Central memory CD4-positive, alpha-beta T cell (primary cell): ENCODE results near the gene SLC39A11.
"Not testable (repeated sequence)": the region's sequence is repeated elsewhere in the genome, so short reads cannot be mapped to it uniquely, and the experiment has no call there.

Source experiments
- DNase-seq: peaks from one replicate; pipeline ENCODE4 v3.0.0; 2022

The SLC39A11 gene

DNA sequence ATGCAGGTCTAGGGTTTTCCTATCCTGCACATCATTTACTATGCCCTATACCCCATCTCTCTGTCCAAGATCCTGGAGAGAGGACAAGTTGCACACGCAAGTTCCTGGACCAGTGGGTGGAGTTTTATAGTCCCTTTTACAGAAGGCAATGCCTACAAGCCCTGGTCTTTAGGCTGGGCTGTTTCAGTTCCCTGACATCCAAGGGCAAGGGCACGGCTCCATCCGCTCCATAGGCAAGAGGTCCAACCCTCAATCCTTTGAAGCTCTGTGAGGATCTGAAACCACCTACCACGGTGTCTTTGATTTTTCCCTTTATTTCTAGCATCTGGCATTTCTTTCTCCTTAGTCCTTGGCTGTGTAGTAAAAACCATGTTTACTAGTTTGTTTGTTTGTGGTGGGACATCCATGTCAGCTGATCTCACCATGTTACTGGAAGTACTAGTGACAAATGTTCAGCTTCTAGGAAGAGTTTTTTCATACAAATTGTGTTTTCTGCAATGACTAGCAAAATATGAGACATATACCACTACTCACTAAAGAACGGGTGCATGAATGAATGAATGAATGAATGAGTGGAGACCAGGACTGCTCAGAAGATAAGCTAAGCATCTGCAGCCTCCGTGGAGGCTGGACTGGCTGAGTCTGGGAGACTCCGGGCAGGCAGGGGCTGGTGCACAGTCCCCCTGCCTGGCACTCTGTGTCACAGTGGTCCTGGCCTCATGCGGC lies 359.4 kb downstream of the SLC39A11 start:
- DNase-seq, result no peak

- DNase-seq, result no peak
Observed at GRCh38 chr17:72730077-72730476, 362.4 kb downstream of the SLC39A11 start.

GRCh38 chr17:72726936-72727335 lies 365.6 kb downstream of the SLC39A11 start:
- peak; percentile 44 for DNase-seq

GRCh38 chr17:72725433-72726068 lies 366.9 kb downstream of the SLC39A11 start:
- peak; percentile 8 for DNase-seq

DNA sequence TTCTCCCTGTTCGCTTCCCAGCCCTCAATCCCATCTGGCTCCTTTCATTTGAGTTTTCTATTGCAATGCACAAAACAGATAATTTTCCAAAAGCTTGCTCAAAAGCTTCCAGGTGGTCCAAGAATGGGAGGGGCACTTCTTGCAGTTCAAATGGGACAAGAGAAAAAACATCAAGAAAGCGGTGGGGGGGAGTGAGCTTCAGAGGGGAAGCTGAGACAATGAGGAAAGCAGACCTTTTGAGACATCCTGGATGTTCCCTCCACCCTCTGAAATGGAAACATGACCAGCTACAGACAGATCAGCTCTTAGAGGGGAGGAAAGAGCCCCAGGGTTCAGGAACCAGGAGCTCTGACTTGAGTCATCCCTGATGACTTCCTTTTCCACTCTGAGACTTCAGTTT lies 368.2 kb downstream of the SLC39A11 start:
- DNase-seq, result no peak

DNA sequence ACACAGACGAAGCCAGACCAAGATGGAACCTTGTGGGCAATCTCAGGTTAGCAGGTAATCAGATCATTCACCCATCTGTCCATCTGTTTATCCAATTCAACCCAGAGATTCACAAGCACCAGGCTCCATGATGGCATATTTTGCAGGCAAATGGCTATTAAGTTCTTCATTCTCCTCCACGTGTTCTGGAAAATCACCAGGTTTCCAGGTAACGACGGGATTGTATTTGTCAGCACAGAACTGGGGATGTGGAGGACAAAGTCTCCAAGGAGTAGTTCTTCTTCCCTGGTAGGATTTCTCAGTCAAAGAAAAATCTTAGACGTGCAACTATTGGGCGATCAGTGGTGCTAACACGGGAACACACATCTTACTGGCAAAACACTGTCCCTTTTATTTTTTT lies 368.8 kb downstream of the SLC39A11 start:
- DNase-seq, result no peak

- no peak for DNase-seq
Observed at GRCh38 chr17:72720494-72720825, 372.0 kb downstream of the SLC39A11 start.

DNA sequence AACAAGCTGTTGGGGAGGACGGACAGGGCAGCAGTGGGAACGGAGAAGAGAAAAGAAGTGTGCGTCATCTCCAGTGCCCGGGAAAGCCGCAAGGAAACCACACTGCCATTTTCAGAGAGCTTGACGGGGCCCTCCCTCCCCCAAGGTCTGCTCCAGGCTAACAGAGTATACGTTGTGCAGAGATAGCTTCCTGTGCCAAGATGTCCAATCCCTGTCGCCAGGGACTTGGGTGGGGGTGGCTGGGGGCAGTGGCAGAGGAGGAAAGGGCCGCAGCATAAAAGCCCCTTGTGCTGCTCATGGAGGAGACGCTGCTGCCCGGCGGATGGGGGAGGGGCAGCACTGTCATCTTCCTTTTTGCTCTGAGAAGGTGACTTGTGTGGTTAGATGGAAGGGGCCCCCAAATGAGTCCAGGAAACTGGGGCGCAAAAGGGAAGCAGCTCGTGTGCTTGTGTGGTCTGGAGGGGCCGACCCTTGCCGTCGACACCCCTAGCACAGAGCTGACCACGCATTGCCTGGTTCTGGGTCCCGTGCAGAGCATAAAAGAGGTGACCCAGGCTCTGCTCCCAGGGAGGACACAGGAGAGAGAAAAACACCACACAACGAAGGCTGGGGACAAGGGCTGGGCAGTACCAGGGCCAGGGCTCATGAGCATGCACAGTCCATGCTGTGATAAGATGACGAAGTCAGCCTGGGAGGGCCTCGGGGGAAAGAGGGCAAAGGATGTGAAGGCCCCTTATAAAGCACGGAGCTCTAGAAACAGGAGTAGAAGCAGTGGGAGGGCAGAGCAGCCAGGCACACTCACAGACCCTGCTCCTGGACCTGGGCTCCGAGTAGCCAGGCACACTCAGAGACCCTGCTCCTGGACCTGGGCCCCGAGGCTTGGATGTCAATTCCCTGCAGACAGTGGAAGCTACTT lies 372.7 kb downstream of the SLC39A11 start:
- DNase-seq, result peak; percentile 58

DNA sequence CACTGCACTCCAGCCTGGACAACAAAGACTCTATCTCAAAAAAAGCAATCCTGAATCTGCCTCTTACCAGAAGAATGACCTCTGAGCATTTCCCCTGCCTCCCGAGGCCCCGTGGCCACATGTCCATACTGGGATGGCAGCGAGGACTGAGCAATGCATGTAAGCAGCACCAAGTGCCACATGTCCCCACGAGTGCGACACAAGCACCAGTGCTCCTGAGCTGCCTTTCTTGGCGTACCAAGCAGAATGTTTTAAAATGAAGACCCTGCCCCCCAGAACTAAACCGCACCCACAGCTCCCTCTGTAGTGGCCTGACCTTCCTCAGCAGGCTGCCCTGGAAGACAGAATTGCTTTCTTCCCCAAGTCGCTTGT lies 373.3 kb downstream of the SLC39A11 start:
- no peak for DNase-seq

DNA sequence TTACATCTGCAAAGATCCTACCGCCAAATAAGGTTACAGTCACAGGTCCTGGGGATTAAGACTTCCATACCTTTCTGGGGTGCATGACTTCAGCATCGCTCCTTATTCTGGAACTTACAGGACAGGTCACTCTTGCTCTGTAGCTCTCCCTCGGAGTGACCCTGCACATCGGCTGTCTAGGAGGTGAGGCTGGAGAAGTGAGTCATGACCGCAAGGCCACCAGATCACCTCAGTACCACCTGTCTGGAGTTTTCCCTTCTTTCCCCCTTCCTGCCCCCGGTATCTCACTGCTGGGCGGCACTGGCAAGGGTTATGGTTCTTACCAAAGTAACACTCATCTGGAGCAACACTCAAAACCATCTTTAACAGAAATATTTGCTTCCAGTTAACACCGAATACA lies 374.8 kb downstream of the SLC39A11 start:
- DNase-seq, result no peak

DNA sequence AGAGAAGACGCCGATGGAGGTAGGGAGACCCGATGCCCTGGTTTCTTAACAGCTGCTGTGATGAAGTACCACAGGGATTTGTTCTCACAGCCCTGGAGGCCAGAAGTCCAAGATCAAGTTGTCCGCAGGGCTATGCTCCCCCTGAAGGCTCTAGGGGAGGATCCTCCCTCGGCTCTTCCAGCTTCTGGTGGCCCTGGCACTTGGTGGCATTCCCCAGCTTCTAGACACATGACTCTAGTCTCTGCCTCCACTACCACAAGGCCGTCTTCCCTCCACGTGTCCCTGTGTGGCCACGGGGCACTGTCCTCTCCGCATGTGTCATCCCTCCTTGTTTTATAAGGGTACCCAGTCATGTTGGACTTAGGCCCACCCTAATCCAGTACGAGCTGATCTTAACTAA lies 375.2 kb downstream of the SLC39A11 start:
- no peak for DNase-seq

GRCh38 chr17:72715906-72716572 lies 376.4 kb downstream of the SLC39A11 start:
- DNase-seq, result no peak

DNA sequence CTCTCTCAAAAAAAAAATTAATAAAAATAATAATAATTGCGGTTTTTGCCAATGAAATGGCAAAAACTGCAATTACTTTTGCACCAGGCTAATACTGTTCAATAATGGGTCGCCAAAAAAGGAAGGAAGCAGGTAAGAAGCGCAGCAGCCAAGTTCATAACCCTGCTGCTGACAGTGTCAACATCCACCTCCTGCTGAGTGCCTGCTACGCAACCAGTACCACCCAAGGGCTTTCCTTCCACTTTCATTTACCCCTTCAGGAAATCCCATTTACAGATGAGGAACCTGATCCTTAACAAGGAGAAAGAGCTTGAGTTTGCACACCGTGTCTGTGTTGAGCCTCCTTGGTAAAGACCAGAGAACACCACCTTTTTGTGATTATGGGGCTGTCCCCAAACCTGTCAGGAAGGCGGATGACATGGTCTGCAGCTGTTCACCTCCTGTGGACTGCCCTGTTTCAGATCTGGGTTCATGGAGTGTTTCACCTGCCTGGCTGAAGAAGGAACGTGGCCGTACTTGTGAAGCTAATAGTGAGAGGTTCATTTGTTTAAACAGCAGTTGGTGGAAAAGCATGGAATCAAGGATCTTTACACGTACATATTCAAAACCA lies 378.0 kb downstream of the SLC39A11 start:
- no peak for DNase-seq

GRCh38 chr17:72713701-72714100 lies 378.8 kb downstream of the SLC39A11 start:
- DNase-seq, result no peak

GRCh38 chr17:72711521-72712310 lies 380.8 kb downstream of the SLC39A11 start:
- no peak for DNase-seq

DNA sequence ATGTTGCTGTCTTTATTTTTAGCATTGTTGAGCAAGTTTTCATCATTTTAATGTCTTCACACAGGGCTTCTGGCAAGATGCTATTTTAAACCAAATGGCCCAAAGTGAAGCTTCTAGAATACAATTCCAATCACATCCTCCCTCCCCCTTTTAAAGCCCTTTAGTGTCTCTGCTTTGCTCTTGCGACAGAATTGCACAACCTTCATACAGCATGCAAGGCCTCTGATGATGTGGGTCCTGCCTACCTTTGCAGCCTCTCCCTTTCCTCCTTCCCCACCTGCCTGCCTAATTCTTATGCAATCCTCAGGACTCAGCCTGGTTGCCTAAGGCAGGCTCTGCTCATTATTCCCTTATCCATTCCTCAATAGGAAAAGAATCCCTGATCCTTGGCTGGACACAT lies 381.7 kb downstream of the SLC39A11 start:
- no peak for DNase-seq

DNA sequence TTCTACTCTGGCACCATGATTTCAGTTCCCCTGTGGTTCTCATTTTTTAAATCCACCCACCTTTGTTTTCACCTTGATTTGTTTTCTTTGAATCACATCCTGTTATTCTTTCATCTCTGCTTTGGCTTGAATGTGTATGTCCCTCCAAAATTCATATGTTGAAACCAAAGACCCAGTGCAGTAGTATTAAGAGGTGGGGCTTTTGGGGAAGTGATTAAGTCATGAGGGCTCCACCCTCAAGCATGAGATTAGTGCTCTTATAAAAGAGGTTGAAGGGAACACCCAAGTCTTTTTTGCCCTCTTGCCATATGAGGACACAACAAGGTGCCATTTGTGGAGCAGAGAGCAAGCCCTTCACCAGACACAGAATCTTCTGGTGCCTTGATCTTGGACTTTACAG lies 382.3 kb downstream of the SLC39A11 start:
- no peak for DNase-seq

GRCh38 chr17:72708682-72709081 lies 383.8 kb downstream of the SLC39A11 start:
- not testable (repeated sequence) for DNase-seq

- no peak for DNase-seq
Observed at GRCh38 chr17:72707881-72708280, 384.6 kb downstream of the SLC39A11 start.

GRCh38 chr17:72706396-72706981 lies 386.0 kb downstream of the SLC39A11 start:
- DNase-seq, result no peak

GRCh38 chr17:72705905-72706395 lies 386.5 kb downstream of the SLC39A11 start:
- no peak for DNase-seq
